B cell (primary cell): Measurements from ENCODE around the gene IGLL5.

Source experiments
- CTCF ChIP-seq: fragments of 200-600 bp; IDR thresholded peaks from one replicate; pipeline ENCODE4 v1.8.0; 2022; ENCODE audit warnings: antibody characterized with exemption, mild to moderate bottlenecking
- EZH2 ChIP-seq: IDR thresholded peaks from 2 replicates; pipeline ENCODE4 v1.6.1; 2012; ENCODE audit warnings: borderline replicate concordance, low read depth, mild to moderate bottlenecking, moderate library complexity, low read length; ENCODE audit not compliant: insufficient read depth, poor library complexity, severe bottlenecking

DNA sequence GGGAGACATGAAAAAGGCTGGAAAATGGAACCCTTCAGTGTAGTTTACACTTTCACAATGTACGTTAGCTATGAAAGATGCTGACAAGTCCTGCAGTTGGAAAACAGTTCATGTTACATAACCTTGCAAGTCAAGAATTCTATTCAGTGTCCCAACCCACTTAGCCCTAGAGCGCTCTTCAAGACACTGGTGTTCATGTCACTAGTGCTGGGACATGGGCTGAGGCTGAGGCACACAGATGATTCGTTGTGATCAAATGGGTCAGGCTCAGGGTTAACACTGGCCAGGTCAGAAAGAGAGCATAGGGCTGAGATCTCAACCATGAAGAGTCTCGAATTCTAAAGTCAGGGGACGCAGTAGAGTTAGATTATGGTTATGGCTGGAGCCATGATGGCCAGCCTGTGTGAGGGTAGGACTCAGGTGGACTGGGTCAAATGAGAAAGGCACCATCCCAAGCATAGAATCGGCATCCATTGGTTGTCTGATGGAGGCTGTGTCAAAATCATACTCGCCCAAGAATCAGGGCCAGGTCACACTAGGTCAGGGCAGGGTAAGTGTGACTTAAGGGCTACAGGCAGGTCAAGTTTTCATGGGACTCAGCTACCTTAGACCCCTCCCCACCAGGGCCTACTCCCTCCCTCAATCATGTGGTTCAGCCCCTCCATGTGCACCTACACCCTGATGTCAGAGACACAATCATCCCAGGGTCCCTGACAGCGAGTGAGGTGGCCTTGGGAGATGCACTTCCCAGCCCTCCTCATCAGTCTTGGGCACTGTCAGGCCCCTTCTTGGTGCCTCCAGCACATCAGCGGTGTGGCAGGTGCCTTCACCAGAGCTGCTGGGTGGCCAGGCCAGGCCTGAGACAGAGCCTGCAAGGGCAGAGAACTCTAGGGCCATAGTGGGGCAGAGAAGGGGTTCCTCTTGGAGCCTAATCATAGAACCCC lies 20.2 kb downstream of the IGLL5 start:
- TF ChIP-seq CTCF (no peak), EZH2 (no peak)
